AG10803 (cell line): Measurements from ENCODE around the gene SLCO3A1.
A peak's percentile ranks its signal among the peaks of the same experiment; 100 is the strongest.

ENCODE experiments used
- DNase-seq: peaks from one replicate; pipeline ENCODE4 v3.0.0; 2010; ENCODE audit warnings: low read depth
- H3K4me3 ChIP-seq: 2 replicates; pipeline ENCODE4 v1.5.1; 2011; ENCODE audit warnings: mild to moderate bottlenecking, low read length, control low read depth
- CTCF ChIP-seq: conservative IDR thresholded peaks from 2 replicates; pipeline ENCODE4 v1.5.1; 2011; ENCODE audit warnings: mild to moderate bottlenecking, low read length, control low read depth, inconsistent platforms

The SLCO3A1 gene

GRCh38 chr15:91886878-91887277 lies 33.4 kb downstream of the SLCO3A1 start:
- no peak overlapping the region for H3K4me3 ChIP-seq
- no peak for TF ChIP-seq CTCF
- DNase-seq, result no peak

- H3K4me3 ChIP-seq, result no peak overlapping the region
- no peak for DNase-seq
- no peak for TF ChIP-seq CTCF
Observed at GRCh38 chr15:91887321-91887720, 33.8 kb downstream of the SLCO3A1 start.

- DNase-seq, result peak; percentile 19
- TF ChIP-seq CTCF, result no peak
- H3K4me3 ChIP-seq, result no peak overlapping the region
Observed at GRCh38 chr15:91887921-91888373, 34.4 kb downstream of the SLCO3A1 start.

GRCh38 chr15:91889111-91889815 lies 35.8 kb downstream of the SLCO3A1 start:
- H3K4me3 ChIP-seq, result no peak overlapping the region
- no peak for DNase-seq
- no peak for TF ChIP-seq CTCF

GRCh38 chr15:91890614-91891013 lies 37.1 kb downstream of the SLCO3A1 start:
- no peak for TF ChIP-seq CTCF
- H3K4me3 ChIP-seq, result no peak overlapping the region
- DNase-seq, result no peak

- TF ChIP-seq CTCF, result no peak
- no peak overlapping the region for H3K4me3 ChIP-seq
- DNase-seq, result no peak
Observed at GRCh38 chr15:91891101-91891500, 37.6 kb downstream of the SLCO3A1 start.

GRCh38 chr15:91891788-91892345 lies 38.4 kb downstream of the SLCO3A1 start:
- DNase-seq, result no peak
- TF ChIP-seq CTCF, result no peak
- no peak overlapping the region for H3K4me3 ChIP-seq
